Activated CD4-positive, CD25-positive, alpha-beta regulatory T cell treated with anti-CD3 and anti-CD28 coated beads, Interleukin-2, amount 50 U/mL, for 24 hours (primary cell): ENCODE results near the gene C3orf18.
A peak's percentile ranks its signal among the peaks of the same experiment; 100 is the strongest.

Experiments
- ATAC-seq, 2 donors: fragments of 150-1000 bp; cut with Tn5 transposase; one replicate each; pipeline ENCODE4 v1.10.0; 2021; ENCODE audit warnings: mild to moderate bottlenecking in 1 of 2, moderate library complexity in 1 of 2

Gene C3orf18

GRCh38 chr3:50549226-50549625 lies 18.3 kb downstream of the C3orf18 start:
- ATAC-seq, result no peak

- ATAC-seq, result no peak
Observed at GRCh38 chr3:50545781-50546180, 21.8 kb downstream of the C3orf18 start.

- peak; percentile 41 to 46 for ATAC-seq
Observed at GRCh38 chr3:50542177-50543034, 25.1 kb downstream of the C3orf18 start.

GRCh38 chr3:50539356-50540286 lies 27.9 kb downstream of the C3orf18 start:
- no peak for ATAC-seq

- ATAC-seq, result no peak
Observed at GRCh38 chr3:50537421-50538129, 30.0 kb downstream of the C3orf18 start.

- ATAC-seq, result no peak
Observed at GRCh38 chr3:50536471-50537180, 30.9 kb downstream of the C3orf18 start.

- ATAC-seq, result no peak
Observed at GRCh38 chr3:50534681-50535330, 32.7 kb downstream of the C3orf18 start.

GRCh38 chr3:50533807-50534461 lies 33.6 kb downstream of the C3orf18 start:
- ATAC-seq, result no peak

GRCh38 chr3:50533316-50533715 lies 34.2 kb downstream of the C3orf18 start:
- ATAC-seq, result no peak

- ATAC-seq, result no peak
Observed at GRCh38 chr3:50532062-50532705, 35.4 kb downstream of the C3orf18 start.

- no peak for ATAC-seq
Observed at GRCh38 chr3:50531201-50531600, 36.3 kb downstream of the C3orf18 start.

- no peak for ATAC-seq
Observed at GRCh38 chr3:50530001-50530970, 37.3 kb downstream of the C3orf18 start.

GRCh38 chr3:50525987-50526386 lies 41.6 kb downstream of the C3orf18 start:
- peak; percentile 76 to 80 for ATAC-seq

- ATAC-seq, result no peak
Observed at GRCh38 chr3:50525191-50525910, 42.2 kb downstream of the C3orf18 start.

- ATAC-seq, result no peak
Observed at GRCh38 chr3:50524746-50525145, 42.8 kb downstream of the C3orf18 start.

- ATAC-seq, result no peak
Observed at GRCh38 chr3:50523279-50523811, 44.2 kb downstream of the C3orf18 start.

- no peak for ATAC-seq
Observed at GRCh38 chr3:50521572-50521971, 46.0 kb downstream of the C3orf18 start.

- no peak for ATAC-seq
Observed at GRCh38 chr3:50520849-50521248, 46.7 kb downstream of the C3orf18 start.
